GM21390 (cell line): ENCODE data around the gene ADGRG4.
"Not testable (repeated sequence)": the region's sequence is repeated elsewhere in the genome, so short reads cannot be mapped to it uniquely, and the experiment has no call there.

ENCODE experiments used
- ATAC-seq: cut with Tn5 transposase; IDR thresholded peaks from one replicate; pipeline ENCODE4 v1.9.1; 2021; ENCODE audit not compliant: unreplicated experiment

ADGRG4 gene

GRCh38 chrX:136386173-136386572, 85.4 kb downstream of the ADGRG4 start:
- ATAC-seq = no peak

DNA sequence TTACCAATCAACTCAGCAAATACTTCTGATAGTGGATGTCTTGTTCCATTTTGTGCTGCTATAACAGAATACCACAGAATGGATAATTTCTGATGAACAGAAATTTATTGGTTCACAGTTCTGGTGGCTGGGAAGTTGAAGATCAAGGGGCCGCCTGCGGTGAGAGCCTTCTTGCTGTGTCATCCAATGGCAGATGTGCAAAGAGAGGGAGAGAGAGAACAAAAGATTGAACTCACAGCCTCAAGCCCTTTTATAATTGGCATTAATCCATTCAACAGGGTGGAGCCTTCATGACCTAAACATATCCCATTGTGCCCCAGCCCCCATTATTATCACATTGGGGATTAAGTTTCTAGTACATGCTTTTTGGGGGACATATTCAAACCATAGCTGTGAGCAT, 86.1 kb downstream of the ADGRG4 start:
- no peak for ATAC-seq

GRCh38 chrX:136387951-136388502, 87.3 kb downstream of the ADGRG4 start:
- no peak for ATAC-seq

DNA sequence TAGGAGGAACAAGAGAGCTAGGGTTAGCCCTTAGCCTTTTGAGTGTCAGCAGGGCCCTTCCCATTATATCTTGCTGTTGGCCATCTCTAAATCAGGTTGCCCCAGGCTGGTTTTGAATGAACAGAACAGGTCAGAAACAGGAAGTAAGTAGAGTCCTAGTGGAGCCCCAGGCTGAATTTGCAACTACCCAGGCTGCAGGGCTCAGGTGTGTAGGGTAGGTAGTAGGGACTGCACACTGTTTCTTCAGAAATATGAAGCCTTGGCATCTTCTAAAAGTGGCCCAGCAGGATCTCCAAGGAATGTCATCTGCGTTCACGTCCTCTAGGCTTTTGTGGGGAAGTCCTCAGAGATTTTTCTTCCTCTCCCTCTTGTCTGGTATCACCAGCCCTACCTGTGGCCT, 90.2 kb downstream of the ADGRG4 start:
- ATAC-seq = no peak

DNA sequence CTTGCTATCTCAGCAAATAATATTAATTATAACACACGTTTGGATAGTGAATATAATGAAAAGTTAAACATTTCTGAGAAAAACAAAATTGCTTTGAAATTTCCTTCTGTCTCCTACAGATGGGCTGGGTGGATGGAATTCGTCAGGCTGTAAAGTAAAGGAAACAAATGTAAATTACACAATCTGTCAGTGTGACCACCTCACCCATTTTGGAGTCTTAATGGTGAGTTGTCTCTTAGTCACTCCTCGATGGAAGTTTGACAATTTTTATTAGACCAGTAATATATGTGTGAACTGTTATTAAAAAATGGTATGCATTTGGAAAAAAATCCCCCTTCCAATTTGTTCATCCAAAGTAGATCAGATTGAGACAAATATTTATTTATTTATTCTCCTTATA, 94.5 kb downstream of the ADGRG4 start:
- ATAC-seq = no peak

- ATAC-seq = no peak
These were observed 96.2 kb downstream of the ADGRG4 start for GRCh38 chrX:136397001-136397400.

GRCh38 chrX:136405126-136405525, 104.4 kb downstream of the ADGRG4 start:
- no peak for ATAC-seq

DNA sequence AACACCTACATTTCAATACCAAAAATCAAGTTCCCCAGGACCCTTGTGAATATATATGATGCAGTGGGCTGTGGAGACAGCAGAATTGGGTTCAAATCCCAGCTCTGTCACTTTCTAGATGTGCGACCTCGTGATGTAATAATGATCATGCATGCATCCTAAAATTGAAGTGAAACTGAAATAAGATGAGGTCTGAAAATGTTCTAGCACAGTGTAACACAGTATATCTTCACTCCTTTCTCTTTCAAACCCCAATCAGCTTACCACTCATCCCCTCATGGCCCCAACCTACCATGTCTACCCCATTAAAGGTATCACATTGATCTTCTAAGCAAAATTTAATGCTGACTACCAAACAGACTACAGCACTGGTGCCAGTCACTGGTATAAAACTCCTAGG, 117.0 kb downstream of the ADGRG4 start:
- peak; percentile 81 for ATAC-seq

DNA sequence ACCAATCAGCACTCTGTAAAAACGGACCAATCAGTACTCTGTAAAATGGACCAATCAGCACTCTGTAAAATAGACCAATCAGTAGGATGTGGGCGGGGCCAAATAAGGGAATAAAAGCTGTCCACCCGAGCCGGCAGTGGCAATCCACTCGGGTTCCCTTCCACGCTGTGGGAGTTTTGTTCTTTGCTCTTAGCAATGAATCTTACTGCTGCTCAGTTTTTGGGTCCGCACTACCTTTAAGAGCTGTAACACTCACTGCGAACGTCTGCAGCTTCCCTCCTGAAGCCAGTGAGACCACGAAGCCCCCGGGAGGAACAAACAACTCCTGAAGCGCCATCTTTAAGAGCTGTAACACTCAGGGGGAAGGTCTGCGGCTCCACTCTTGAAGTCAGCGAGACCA, 120.6 kb downstream of the ADGRG4 start:
- no peak for ATAC-seq

DNA sequence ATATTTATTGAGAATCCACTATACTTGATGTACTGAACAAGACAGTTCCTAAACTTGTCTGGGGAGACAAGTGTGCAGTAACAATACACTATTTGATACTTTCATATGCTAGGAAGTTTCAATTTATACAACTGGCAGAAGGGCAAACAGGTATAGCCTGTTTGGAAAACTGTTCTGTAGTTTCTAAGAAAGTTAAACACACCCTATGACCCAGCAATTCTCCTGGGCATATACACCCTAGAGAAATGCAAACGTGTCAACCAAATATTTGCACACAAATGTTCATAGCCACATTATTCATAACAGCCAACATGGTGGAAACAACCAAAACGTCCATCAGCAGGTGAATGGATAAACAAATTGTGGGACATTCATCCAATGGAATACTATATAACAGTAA, 123.0 kb downstream of the ADGRG4 start:
- no peak for ATAC-seq

DNA sequence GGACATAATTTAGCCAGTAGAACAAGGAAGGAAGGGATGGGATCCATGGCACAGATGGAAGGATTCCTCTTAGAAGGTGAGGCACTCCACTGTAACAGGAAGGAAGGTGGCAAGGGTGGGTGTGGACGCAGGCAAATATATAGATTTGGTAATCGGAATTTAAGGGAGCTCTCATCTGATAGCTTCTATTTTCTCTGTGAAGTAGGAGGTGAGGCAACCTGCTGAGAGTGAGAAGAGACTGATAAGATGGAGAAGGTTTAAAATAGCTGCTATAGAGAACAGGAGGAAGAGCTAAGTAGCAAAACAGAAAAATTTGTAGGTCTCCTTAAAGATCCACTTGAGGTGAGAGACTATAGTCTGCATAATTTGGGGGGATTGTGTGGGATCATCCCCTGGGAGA, 125.2 kb downstream of the ADGRG4 start:
- no peak for ATAC-seq

GRCh38 chrX:136431625-136432024, 130.9 kb downstream of the ADGRG4 start:
- ATAC-seq = no peak

GRCh38 chrX:136437774-136438173, 137.0 kb downstream of the ADGRG4 start:
- no peak for ATAC-seq

DNA sequence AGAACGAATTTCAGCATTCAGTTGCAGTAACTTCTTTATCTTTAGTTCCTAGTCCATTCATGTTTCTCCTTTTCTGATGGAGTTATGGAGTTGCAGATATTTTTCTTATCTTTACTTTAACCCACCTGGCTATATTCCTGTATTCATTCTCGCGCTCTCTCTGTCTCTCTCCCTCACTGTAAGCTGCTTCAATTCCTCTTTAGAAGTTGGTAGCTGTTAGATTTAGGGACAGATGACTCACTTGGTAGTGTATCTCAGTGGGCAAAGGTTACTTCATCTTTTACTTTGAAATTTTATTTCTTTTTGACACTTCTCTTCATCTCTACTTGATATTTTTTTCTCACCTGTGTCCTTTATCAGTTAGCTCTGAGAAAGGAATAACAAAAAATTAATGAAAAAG, 137.4 kb downstream of the ADGRG4 start:
- no peak for ATAC-seq

- ATAC-seq = not testable (repeated sequence)
These were observed 144.9 kb downstream of the ADGRG4 start for GRCh38 chrX:136445674-136446073.

GRCh38 chrX:136446208-136446607, 145.4 kb downstream of the ADGRG4 start:
- ATAC-seq = no peak

GRCh38 chrX:136447308-136447707, 146.5 kb downstream of the ADGRG4 start:
- no peak for ATAC-seq

DNA sequence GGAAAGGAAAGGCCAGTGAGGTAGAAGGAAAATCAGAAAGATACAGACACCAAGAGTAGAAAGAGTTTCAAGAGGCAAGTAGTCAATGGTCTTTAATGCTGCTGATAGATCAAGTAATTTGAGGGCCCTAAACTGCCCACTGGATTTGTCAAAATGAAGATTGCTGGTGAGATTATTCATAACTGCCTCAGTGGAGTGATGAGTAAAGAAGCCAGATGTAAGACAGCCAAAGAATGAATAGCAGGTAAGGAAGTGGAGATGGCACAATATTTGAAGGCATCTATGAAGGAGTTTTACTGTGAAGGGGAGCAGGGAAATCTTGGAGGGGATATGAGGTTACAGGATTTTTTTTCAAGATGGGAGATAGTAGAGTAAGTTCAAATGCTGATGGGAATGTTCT, 147.2 kb downstream of the ADGRG4 start:
- ATAC-seq = no peak

DNA sequence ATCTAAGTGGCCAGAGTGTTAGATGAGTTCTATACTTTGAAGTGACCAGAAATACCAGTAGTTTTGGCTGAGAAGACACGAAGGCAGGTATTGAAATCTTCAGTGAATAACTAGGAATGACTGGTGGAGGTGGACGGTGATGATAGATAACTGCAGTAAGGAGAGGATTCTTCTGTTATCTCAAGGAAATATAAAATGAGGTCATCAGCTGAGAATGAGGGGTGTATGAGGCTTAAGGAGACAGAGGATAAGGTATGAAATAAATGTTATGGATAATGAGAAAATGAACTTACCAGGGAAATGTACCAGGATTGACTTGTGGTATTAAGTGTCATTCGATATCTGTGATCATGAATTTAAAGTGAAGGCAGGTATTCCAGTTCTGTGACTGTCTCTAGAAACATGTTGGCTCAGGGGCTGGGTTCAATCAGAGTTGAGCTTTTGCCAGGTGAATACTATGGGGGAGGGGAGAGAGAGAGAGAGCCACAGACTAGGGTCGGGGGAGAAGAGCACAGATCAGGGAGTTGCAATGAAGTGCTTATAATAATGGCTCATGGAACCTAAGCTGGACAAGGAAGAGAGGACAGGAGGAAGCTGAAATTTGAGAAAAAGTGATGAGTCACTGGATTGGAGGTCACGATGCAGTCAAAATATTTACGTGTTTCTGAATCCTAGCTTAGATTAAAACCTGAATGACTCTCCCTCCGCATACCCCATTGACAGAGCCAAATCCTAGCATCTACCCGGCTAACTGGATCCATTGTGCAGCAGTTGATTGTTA, 149.5 kb downstream of the ADGRG4 start:
- no peak for ATAC-seq

DNA sequence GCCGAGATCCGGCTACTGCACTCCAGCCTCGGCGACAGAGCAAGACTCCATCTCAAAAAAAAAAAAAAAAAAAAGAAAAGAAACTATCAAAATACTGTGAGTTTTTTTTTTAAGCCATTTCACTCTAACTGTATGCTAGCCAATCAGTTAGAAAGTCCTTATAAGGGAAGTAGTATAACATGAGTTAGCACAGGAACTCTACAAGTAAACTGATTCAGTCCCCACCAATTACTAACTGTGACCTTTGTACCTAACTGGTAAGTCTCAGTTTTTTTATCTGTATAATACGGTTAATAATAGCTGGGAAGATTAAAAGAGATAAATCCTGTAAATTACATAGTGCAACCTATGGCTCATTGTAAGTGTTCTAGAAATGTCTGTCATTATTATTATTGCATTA, 151.9 kb downstream of the ADGRG4 start:
- no peak for ATAC-seq

GRCh38 chrX:136453114-136453513, 152.4 kb downstream of the ADGRG4 start:
- no peak for ATAC-seq

DNA sequence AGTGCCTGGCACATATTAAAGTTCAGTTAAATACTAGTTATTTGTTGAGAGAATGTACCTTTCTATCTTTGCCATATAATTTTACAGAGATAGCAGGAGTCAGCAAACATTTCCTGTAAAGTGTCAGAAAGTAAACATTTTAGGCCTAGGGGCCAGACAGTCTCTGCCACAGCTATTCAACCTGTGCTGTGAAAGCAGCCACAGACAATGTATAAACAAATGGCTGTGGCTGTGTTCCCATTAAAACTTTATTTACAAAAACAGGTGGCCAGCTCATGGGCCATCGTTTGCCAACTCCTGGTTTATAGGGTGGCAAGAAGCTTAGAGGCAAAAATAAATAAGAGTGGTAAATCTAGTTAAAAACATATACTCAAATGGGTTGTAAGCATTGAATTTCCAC, 153.0 kb downstream of the ADGRG4 start:
- ATAC-seq = no peak

- ATAC-seq = no peak
These were observed 155.4 kb downstream of the ADGRG4 start for GRCh38 chrX:136456133-136456532.
